Measurements from ENCODE around the gene WRNIP1.

The WRNIP1 gene

GRCh38 chr6:2725364-2725988, 39.7 kb upstream of the WRNIP1 start:
- DNase-seq (ENCODE audit: low read depth): no peak
- no peak overlapping the region for H3K4me3 ChIP-seq (ENCODE audit: low read depth, low read length)
- TF ChIP-seq CTCF (IDR thresholded peaks at IDR 0.05; ENCODE audit: low read depth, low read length, missing control alignments): no peak

GRCh38 chr6:2725999-2726567, 39.1 kb upstream of the WRNIP1 start:
- DNase-seq (ENCODE audit: low read depth): no peak
- TF ChIP-seq CTCF (IDR thresholded peaks at IDR 0.05; ENCODE audit: low read depth, low read length, missing control alignments): no peak
- H3K4me3 ChIP-seq (ENCODE audit: low read depth, low read length): no peak overlapping the region

GRCh38 chr6:2729921-2730320, 35.3 kb upstream of the WRNIP1 start:
- no peak for TF ChIP-seq CTCF (IDR thresholded peaks at IDR 0.05; ENCODE audit: low read depth, low read length, missing control alignments)
- no peak overlapping the region for H3K4me3 ChIP-seq (ENCODE audit: low read depth, low read length)
- DNase-seq (ENCODE audit: low read depth): no peak

GRCh38 chr6:2730353-2731107, 34.7 kb upstream of the WRNIP1 start:
- TF ChIP-seq CTCF (IDR thresholded peaks at IDR 0.05; ENCODE audit: low read depth, low read length, missing control alignments): no peak
- H3K4me3 ChIP-seq (ENCODE audit: low read depth, low read length): no peak overlapping the region
- no peak for DNase-seq (ENCODE audit: low read depth)

GRCh38 chr6:2731281-2731909, 33.8 kb upstream of the WRNIP1 start:
- no peak overlapping the region for H3K4me3 ChIP-seq (ENCODE audit: low read depth, low read length)
- DNase-seq (ENCODE audit: low read depth): no peak
- no peak for TF ChIP-seq CTCF (IDR thresholded peaks at IDR 0.05; ENCODE audit: low read depth, low read length, missing control alignments)

GRCh38 chr6:2732503-2733089, 32.6 kb upstream of the WRNIP1 start:
- H3K4me3 ChIP-seq (ENCODE audit: low read depth, low read length): no peak overlapping the region
- no peak for DNase-seq (ENCODE audit: low read depth)
- no peak for TF ChIP-seq CTCF (IDR thresholded peaks at IDR 0.05; ENCODE audit: low read depth, low read length, missing control alignments)

Measured in GM12864 (cell line).